Fibroblast of the aortic adventitia (primary cell): ENCODE measurements around the gene PRR19. TPM values are rescaled to one million over a fixed set of nuclear protein-coding genes. Genes with fewer than 3 reads are reported as not detected.
"Not testable (repeated sequence)": the region's sequence is repeated elsewhere in the genome, so short reads cannot be mapped to it uniquely, and the experiment has no call there.

ENCODE experiments used
- DNase-seq: peaks from one replicate; pipeline ENCODE4 v3.0.0-alpha.2; 2010; ENCODE audit warnings: low read depth
- H3K4me3 ChIP-seq: 2 replicates; pipeline ENCODE4 v1.5.1; 2011; ENCODE audit warnings: low read depth, mild to moderate bottlenecking, control low read depth, low read length, moderate library complexity
- total RNA-seq: library from RNA; depleted of rRNA; stranded (reverse); fragments of >200 nt; gene quantifications from 2 replicates; pipeline ENCODE4 v1.2.3, GENCODE V29; 2012; ENCODE audit warnings: low replicate concordance
- TF ChIP-seq, protein P1 (sequence below): IDR thresholded peaks from 2 replicates; pipeline ENCODE4 v1.5.1; 2011; ENCODE audit warnings: mild to moderate bottlenecking, low read length, control low read depth, inconsistent platforms; ENCODE audit not compliant: insufficient read depth

The PRR19 gene
- total RNA-seq, 1 donor = 1.1 TPM

DNA sequence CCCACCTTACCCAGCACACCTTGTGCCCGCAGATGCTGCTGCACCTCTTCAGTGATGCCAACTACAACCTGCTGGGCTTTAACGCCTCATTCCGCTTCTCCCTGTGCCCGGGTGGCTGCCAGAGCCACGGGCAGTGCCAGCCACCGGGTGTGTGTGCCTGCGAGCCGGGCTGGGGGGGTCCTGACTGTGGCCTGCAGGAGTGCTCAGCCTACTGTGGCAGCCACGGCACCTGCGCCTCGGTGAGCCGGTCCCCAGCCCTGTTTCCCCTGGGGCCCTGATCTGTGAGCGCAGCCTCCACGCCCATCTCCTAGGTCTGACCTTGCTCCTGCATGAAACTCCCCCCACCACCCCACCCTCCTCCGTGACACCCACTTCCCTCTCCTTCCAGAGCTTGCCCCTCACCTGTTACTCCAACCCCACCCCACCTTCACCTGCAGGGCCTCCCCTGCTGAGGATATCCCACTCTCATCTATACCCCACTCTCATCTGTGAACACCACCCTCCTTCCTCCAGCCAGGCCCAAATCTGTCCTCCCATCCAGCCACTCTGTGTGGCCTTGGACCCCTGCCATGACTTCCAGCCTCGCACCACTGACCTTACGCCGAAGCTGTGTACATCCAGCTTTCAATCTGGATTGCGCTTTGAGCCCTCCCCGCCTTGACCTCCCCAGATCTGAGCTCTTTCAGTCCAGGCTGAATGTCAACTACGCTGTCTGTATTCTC, 32.2 kb downstream of the PRR19 start:
- H3K4me3 ChIP-seq = no peak overlapping the region
- TF ChIP-seq, protein P1, sequence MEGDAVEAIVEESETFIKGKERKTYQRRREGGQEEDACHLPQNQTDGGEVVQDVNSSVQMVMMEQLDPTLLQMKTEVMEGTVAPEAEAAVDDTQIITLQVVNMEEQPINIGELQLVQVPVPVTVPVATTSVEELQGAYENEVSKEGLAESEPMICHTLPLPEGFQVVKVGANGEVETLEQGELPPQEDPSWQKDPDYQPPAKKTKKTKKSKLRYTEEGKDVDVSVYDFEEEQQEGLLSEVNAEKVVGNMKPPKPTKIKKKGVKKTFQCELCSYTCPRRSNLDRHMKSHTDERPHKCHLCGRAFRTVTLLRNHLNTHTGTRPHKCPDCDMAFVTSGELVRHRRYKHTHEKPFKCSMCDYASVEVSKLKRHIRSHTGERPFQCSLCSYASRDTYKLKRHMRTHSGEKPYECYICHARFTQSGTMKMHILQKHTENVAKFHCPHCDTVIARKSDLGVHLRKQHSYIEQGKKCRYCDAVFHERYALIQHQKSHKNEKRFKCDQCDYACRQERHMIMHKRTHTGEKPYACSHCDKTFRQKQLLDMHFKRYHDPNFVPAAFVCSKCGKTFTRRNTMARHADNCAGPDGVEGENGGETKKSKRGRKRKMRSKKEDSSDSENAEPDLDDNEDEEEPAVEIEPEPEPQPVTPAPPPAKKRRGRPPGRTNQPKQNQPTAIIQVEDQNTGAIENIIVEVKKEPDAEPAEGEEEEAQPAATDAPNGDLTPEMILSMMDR = no peak
- no peak for DNase-seq

DNA sequence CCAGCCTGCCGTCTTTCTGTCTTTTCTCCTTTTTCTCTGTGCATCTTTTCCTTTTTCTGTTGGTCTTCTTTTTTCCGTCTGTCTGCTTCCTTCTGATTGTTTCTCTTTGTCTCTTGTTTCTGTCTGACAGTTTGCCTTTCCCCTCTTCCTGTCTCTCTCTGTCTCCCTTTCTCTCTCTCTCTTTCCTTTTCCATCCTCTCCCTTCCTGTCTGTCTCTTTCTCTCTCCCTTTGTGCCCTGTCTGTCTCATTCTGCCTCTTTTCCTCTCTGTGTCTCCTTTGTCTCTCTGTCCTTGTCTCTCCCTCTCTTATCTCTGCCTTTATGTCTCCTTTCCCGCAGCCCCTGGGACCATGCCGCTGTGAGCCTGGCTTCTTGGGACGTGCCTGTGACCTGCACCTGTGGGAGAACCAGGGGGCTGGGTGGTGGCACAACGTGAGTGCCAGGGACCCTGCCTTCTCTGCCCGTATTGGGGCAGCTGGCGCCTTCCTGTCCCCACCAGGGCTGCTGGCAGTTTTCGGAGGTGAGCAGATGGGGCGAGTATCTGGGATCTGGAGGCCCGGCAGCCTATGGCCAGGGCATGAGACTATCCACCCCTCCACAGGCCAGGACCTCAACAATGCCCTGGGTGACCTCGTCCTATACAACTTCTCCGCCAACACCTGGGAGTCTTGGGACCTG, 32.9 kb downstream of the PRR19 start:
- no peak for DNase-seq
- TF ChIP-seq, protein P1 = no peak
- H3K4me3 ChIP-seq = no peak overlapping the region

GRCh38 chr19:42335374-42335936, 33.5 kb downstream of the PRR19 start:
- no peak overlapping the region for H3K4me3 ChIP-seq
- TF ChIP-seq, protein P1 = no peak
- DNase-seq = no peak

- TF ChIP-seq, protein P1 = no peak
- H3K4me3 ChIP-seq = no peak overlapping the region
- no peak for DNase-seq
Measured at GRCh38 chr19:42335971-42336370, 34.0 kb downstream of the PRR19 start.

GRCh38 chr19:42339126-42339860, 37.4 kb downstream of the PRR19 start:
- not testable (repeated sequence) for H3K4me3 ChIP-seq, DNase-seq

DNA sequence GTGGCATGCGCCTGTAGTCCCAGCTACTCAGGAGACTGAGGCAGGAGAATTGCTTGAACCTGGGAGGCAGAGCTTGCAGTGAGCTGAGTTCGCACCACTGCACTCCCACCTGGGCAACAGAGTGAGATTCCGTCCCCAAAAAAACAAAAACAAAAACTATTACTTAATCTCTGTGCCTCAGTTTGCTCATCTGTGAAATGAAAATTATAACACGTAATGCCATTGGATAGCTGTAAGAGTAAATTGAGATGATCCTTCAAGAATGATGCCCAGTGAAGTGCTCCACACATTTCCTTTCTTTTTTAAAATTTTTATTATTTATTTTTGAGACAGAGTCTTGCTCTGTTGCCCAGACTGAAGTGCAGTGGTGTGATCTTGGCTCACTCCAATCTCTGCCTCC, 38.0 kb downstream of the PRR19 start:
- H3K4me3 ChIP-seq, DNase-seq: not testable (repeated sequence)

DNA sequence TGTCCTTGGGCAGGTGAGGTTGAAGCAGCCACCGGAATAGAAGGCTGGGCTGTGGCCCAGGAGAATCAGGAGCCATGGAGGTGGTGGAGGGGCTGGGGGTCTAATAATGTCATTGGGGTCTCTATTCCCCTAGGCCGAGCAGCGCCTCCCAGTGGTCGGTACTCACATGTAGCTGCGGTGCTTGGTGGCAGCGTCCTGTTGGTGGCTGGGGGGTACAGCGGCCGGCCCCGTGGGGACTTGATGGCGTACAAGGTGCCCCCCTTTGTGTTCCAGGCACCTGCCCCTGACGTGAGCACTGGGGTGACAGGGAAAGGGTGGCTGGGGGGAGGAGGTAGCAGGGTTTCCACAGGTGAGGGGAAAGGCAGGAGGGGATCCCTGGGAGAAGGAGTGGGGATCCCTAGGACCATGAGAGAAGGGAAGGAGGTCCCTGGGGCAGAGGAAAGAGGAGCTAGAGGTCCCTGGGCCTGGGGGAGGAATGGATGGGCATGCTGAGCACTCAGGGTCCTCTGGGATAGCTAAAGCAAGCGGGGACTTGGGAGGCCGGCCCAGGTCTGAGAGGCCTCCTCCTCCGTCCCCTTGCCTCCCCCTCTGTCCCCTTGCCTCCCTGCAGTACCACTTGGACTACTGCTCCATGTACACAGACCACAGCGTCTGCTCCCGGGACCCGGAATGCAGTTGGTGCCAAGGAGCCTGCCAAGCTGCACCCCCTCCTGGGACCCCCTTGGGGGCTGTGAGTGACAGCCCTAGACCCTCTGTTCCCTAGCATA, 41.6 kb downstream of the PRR19 start:
- TF ChIP-seq, protein P1 = no peak
- no peak for DNase-seq
- H3K4me3 ChIP-seq = no peak overlapping the region
